ENCODE data around the gene CLEC7A.
A peak's percentile ranks its signal among the peaks of the same experiment; 100 is the strongest.

The CLEC7A gene

DNA sequence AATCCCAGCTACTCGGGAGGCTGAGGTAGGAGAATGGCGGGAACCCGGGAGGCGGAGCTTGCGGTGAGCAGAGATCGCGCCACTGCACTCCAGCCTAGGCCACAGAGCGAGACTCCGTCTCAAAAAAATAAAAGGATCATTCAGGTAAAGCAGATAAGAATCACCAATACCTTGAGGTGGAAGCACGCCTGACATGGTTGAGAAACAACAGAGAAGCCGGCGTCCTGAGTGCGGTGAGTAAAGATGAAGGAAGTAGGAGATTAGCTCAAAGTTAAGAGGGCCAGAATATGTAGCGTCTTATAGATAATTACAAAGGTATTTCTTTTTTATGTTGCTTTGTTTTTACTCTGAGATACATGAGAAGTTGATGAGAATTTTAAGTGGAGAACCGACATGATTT, 14.7 kb downstream of the CLEC7A start:
- no peaks in the 10 kb centered on the region for H3K27me3 ChIP-seq (ENCODE audit: control insufficient read depth in 1 of 2, insufficient read depth in 2 of 2, low read length in 2 of 2)

DNA sequence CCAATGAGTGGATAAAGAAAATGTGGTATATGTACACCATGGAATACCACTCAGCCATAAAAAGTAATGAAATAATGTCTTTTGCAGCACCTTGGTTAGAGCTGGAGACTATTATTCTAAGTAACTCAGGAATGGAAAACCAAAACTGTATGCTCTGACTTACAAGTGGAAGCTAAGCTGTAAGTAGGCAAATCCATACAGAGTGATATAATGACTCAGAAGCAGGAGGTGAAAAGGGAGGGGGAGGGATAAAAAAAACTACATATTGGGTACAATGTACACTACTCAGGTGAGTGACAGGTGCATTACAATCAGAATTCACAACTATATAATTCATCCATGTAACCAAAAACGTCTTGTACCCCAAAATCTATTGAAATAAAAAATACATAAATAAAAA, 16.1 kb downstream of the CLEC7A start:
- H3K4me3 ChIP-seq (ENCODE audit: low read length in 2 of 2): no peak overlapping the region
- H3K36me3 ChIP-seq (ENCODE audit: control insufficient read depth in 2 of 2, insufficient read depth in 2 of 2, low read length in 2 of 2): no peaks in the 10 kb centered on the region
- no peak overlapping the region for H3K27ac ChIP-seq (ENCODE audit: low read length)
- no peaks in the 10 kb centered on the region for H3K4me1 ChIP-seq (ENCODE audit: control insufficient read depth, insufficient read depth, low read length)
- no peaks in the 10 kb centered on the region for H3K27me3 ChIP-seq (ENCODE audit: control insufficient read depth in 1 of 2, insufficient read depth in 2 of 2, low read length in 2 of 2)
- no peak overlapping the region for H3K9ac ChIP-seq (ENCODE audit: low read length in 2 of 2)
- no peaks in the 10 kb centered on the region for H3K9me3 ChIP-seq (ENCODE audit: control insufficient read depth in 2 of 2, low read length in 2 of 2)

More for the DNA sequence above, 14.7 kb downstream of the CLEC7A start:
- Histone ChIP-seq H3K9ac (ENCODE audit: low read length in 2 of 2) (no peak overlapping the region), H3K36me3 (ENCODE audit: control insufficient read depth in 2 of 2, insufficient read depth in 2 of 2, low read length in 2 of 2) (no peaks in the 10 kb centered on the region), H3K4me3 (ENCODE audit: low read length in 2 of 2) (no peak overlapping the region), H3K27ac (ENCODE audit: low read length) (no peak overlapping the region), H3K4me1 (ENCODE audit: control insufficient read depth, insufficient read depth, low read length) (no peaks in the 10 kb centered on the region), H3K9me3 (ENCODE audit: control insufficient read depth in 2 of 2, low read length in 2 of 2) (no peaks in the 10 kb centered on the region)

DNA sequence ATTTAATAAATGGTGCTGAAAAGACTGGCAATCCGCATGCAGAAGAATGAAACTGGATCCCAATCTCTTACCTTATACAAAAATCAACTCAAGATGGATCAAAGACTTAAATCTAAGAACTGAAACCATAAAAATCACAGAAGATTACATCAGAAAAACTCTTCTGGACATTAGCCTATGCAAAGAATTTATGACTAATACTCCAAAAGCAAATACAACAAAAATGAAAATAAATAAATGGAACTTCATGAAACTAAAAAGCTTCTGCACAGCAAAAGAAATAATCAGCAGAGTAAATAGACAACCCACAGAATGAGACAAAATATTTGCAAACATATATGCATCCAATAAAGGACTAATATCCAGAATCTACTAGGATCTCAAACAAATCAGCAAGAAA, 16.9 kb downstream of the CLEC7A start:
- Histone ChIP-seq H3K27me3 (ENCODE audit: control insufficient read depth in 1 of 2, insufficient read depth in 2 of 2, low read length in 2 of 2) (no peaks in the 10 kb centered on the region), H3K27ac (ENCODE audit: low read length) (no peak overlapping the region), H3K9me3 (ENCODE audit: control insufficient read depth in 2 of 2, low read length in 2 of 2) (no peaks in the 10 kb centered on the region)

DNA sequence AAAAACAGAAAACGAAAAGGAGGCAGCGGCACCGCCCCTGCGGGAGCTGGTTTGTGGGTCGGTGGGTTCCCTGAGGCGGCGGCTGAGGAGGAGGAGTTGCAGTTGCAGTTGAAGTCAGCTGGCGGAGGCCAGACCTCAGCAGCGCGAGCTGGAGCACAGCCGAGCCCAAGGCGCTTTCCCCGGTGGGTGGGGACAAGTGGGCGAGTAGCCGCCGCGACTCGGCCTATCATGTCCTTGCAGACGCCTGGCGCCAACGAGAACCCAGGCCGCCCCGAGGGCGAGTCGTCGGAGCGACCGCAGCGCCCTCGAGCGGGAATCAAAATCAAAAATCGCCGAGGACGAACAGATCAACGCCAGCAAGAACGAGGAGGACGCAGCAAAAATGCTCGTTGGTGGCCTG, 18.5 kb downstream of the CLEC7A start:
- Histone ChIP-seq H3K27ac (ENCODE audit: low read length) (no peak overlapping the region), H3K36me3 (ENCODE audit: control insufficient read depth in 2 of 2, insufficient read depth in 2 of 2, low read length in 2 of 2) (no peaks in the 10 kb centered on the region), H3K4me3 (ENCODE audit: low read length in 2 of 2) (no peak overlapping the region), H3K9ac (ENCODE audit: low read length in 2 of 2) (no peak overlapping the region), H3K9me3 (ENCODE audit: control insufficient read depth in 2 of 2, low read length in 2 of 2) (no peaks in the 10 kb centered on the region), H3K27me3 (ENCODE audit: control insufficient read depth in 1 of 2, insufficient read depth in 2 of 2, low read length in 2 of 2) (no peaks in the 10 kb centered on the region), H3K4me1 (ENCODE audit: control insufficient read depth, insufficient read depth, low read length) (no peaks in the 10 kb centered on the region)

More for the DNA sequence above, 16.9 kb downstream of the CLEC7A start:
- H3K4me1 ChIP-seq (ENCODE audit: control insufficient read depth, insufficient read depth, low read length): no peaks in the 10 kb centered on the region
- no peak overlapping the region for H3K4me3 ChIP-seq (ENCODE audit: low read length in 2 of 2)
- H3K9ac ChIP-seq (ENCODE audit: low read length in 2 of 2): no peak overlapping the region
- H3K36me3 ChIP-seq (ENCODE audit: control insufficient read depth in 2 of 2, insufficient read depth in 2 of 2, low read length in 2 of 2): no peaks in the 10 kb centered on the region

DNA sequence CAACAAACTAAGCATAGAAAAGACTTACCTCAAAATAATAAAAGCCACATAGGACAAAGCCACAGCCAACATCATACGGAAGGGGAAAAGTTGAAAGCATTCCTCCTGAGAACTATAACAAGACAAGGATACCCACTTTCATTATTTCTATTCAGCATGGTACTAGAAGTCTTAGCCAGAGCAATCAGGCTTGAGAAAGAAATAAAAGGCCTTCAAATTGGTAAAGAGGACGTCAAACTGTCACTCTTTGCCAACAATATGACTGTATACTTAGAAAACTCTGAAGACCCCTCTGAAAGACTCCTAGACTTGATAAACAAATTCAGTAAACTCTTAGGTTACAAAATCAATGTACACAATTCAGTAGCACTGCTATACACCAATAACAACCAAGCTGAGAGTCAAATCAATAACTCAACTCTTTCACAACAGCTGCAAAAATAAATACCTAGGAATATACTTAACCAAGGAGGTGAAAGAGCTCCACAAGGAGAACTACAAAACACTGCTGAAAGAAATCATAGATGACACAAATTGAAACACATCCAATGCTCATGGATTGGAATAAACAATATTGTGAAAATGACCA, 19.6 kb downstream of the CLEC7A start:
- Histone ChIP-seq H3K27me3 (ENCODE audit: control insufficient read depth in 1 of 2, insufficient read depth in 2 of 2, low read length in 2 of 2) (no peaks in the 10 kb centered on the region), H3K9me3 (ENCODE audit: control insufficient read depth in 2 of 2, low read length in 2 of 2) (no peaks in the 10 kb centered on the region), H3K27ac (ENCODE audit: low read length) (no peak overlapping the region), H3K4me1 (ENCODE audit: control insufficient read depth, insufficient read depth, low read length) (no peaks in the 10 kb centered on the region), H3K9ac (ENCODE audit: low read length in 2 of 2) (no peak overlapping the region), H3K4me3 (ENCODE audit: low read length in 2 of 2) (no peak overlapping the region), H3K36me3 (ENCODE audit: control insufficient read depth in 2 of 2, insufficient read depth in 2 of 2, low read length in 2 of 2) (no peaks in the 10 kb centered on the region)

DNA sequence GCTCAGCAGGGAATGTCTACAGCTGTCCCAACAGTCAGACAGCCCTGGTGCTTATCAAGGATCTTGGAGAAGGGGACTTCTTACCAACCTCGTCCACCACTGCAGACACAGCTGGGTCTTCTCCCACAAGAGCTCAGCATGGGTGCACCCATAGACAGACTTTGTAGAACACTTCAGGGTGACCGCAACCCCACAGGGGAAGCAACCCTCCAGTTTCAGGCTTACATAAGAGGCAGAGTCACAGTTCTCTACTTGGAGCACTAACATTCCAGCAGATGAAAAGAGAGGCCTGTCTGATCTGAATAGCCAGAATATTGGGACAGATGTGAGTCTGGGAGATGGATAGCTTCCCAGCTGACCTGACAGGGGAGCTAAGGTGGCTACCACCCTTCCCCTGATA, 27.7 kb downstream of the CLEC7A start:
- H3K4me1 ChIP-seq (ENCODE audit: control insufficient read depth, insufficient read depth, low read length): peaks cover 22% of the 10 kb centered on the region
- no peaks in the 10 kb centered on the region for H3K27me3 ChIP-seq (ENCODE audit: control insufficient read depth in 1 of 2, insufficient read depth in 2 of 2, low read length in 2 of 2)
- no peaks in the 10 kb centered on the region for H3K36me3 ChIP-seq (ENCODE audit: control insufficient read depth in 2 of 2, insufficient read depth in 2 of 2, low read length in 2 of 2)
- no peak overlapping the region for H3K9ac ChIP-seq (ENCODE audit: low read length in 2 of 2)
- no peak overlapping the region for H3K4me3 ChIP-seq (ENCODE audit: low read length in 2 of 2)
- no peak overlapping the region for H3K27ac ChIP-seq (ENCODE audit: low read length)
- H3K9me3 ChIP-seq (ENCODE audit: control insufficient read depth in 2 of 2, low read length in 2 of 2): no peaks in the 10 kb centered on the region

DNA sequence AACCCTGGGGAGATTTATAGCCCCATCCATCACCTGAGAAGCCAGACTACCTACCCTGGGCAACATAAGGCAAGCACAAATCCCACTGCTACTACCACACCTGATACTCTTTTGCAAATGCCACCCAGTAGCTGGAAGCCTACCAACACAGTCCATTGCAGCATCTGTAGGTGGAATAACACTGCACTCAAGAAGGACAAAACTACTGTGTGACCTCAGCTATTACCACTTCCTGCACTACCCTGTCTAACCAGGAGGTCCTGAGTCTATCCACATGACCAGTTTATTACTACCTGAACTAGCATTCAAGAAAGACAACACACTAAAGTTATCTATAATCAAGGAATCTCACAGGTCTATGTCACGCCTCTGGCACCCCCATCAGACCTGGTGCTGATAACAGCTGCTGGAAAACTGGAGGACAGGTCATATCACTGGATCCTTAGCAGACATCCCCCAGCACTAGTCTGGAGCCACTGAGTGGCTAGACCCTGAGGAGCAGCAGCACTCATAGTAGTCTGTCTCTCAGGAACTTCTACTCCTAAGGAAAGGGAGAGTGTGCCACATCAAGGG, 28.3 kb downstream of the CLEC7A start:
- Histone ChIP-seq H3K4me3 (ENCODE audit: low read length in 2 of 2) (peak overlapping the region in 1 of 2 donors; percentile 57), H3K4me1 (ENCODE audit: control insufficient read depth, insufficient read depth, low read length) (peaks cover 22% of the 10 kb centered on the region), H3K9ac (ENCODE audit: low read length in 2 of 2) (no peak overlapping the region), H3K36me3 (ENCODE audit: control insufficient read depth in 2 of 2, insufficient read depth in 2 of 2, low read length in 2 of 2) (no peaks in the 10 kb centered on the region), H3K27ac (ENCODE audit: low read length) (peak overlapping the region; percentile 67), H3K9me3 (ENCODE audit: control insufficient read depth in 2 of 2, low read length in 2 of 2) (no peaks in the 10 kb centered on the region), H3K27me3 (ENCODE audit: control insufficient read depth in 1 of 2, insufficient read depth in 2 of 2, low read length in 2 of 2) (no peaks in the 10 kb centered on the region)

DNA sequence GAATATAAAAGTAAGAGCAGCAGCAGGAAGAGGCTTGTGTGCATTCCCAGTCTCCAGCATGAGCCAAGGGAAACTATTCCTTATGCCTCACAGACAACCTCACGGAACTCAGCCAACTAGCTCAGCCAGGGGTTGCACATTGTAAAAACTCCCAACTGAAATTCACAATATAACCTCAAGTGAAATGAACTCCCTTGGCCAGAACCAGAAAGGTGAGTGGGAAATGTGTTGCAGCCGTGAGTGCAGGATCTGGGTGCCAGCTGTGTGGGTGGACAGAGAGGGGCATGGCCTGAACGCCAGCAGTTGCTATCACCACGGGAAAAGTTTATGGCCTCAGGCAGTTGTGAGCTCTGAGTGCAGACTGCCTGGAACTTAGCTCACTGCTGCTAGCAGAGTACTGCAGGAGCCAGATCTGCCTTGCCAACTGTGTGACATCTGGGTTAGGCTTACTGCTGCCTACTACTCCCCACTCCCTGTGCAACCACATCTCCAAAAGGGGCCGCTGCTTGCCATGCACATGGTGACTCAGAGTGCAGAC, 28.9 kb downstream of the CLEC7A start:
- Histone ChIP-seq H3K4me1 (ENCODE audit: control insufficient read depth, insufficient read depth, low read length) (peaks cover 22% of the 10 kb centered on the region), H3K9ac (ENCODE audit: low read length in 2 of 2) (peak overlapping the region in 1 of 2 donors; percentile 7), H3K9me3 (ENCODE audit: control insufficient read depth in 2 of 2, low read length in 2 of 2) (no peaks in the 10 kb centered on the region), H3K27ac (ENCODE audit: low read length) (peak overlapping the region; percentile 67), H3K4me3 (ENCODE audit: low read length in 2 of 2) (peak overlapping the region in 1 of 2 donors; percentile 57), H3K27me3 (ENCODE audit: control insufficient read depth in 1 of 2, insufficient read depth in 2 of 2, low read length in 2 of 2) (no peaks in the 10 kb centered on the region), H3K36me3 (ENCODE audit: control insufficient read depth in 2 of 2, insufficient read depth in 2 of 2, low read length in 2 of 2) (no peaks in the 10 kb centered on the region)

DNA sequence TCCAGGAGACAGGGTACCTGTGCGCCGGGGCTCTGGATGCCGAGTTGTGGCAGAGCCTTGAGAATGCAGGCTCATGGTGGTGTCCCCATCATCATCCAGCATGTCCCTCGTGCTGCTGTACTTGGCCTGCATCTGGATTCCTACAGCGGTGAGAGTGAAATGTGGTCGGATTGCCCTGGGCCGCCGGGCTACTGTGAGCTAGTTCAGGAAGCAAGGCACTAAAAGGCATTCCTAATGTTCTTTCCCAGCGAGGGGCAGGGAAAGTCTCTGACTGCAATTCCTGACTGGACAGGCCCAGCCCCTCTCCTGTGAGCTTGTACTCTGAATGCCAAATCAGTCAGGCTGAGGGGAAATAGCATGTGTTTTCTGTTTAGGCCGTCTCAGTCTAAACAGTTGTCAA, 31.2 kb downstream of the CLEC7A start, which contains the start of gene CLEC1A:
Gene CLEC1A (minus strand): TSS at position 195 of the 400 bp plus-strand sequence. CDS start 63 bp downstream, at position 132.
- H3K4me1 ChIP-seq (ENCODE audit: control insufficient read depth, insufficient read depth, low read length): peaks cover 22% of the 10 kb centered on the region
- peak within 1 kb of the TSS in 1 of 2 donors; percentile 36 for H3K4me3 ChIP-seq (ENCODE audit: low read length in 2 of 2)
- no peaks in the 10 kb centered on the region for H3K27me3 ChIP-seq (ENCODE audit: control insufficient read depth in 1 of 2, insufficient read depth in 2 of 2, low read length in 2 of 2)
- H3K36me3 ChIP-seq (ENCODE audit: control insufficient read depth in 2 of 2, insufficient read depth in 2 of 2, low read length in 2 of 2): no peaks in the 10 kb centered on the region
- H3K9ac ChIP-seq (ENCODE audit: low read length in 2 of 2): peak within 1 kb of the TSS in 1 of 2 donors; percentile 56
- peak within 1 kb of the TSS; percentile 61 for H3K27ac ChIP-seq (ENCODE audit: low read length)
- H3K9me3 ChIP-seq (ENCODE audit: control insufficient read depth in 2 of 2, low read length in 2 of 2): no peaks in the 10 kb centered on the region

DNA sequence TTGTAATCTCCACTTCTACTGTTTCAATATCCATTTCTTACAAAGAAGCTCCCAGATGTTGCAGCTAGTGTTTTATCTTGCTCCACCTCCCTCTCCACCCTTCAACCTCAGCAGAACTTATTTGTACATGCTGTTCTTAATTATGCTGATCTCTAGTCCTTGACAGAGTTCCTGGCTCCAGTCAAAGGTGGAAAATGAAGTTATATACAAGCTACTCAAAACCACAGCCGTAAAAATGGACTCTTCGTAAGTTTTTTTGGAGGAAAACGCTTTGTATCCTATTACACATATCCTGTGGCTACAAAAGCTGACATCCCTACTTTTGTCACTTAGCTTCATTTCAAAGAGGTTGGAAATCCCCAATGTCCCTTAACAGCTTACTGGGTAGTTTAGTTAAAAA, 32.5 kb downstream of the CLEC7A start:
- H3K4me3 ChIP-seq (ENCODE audit: low read length in 2 of 2): no peak overlapping the region

DNA sequence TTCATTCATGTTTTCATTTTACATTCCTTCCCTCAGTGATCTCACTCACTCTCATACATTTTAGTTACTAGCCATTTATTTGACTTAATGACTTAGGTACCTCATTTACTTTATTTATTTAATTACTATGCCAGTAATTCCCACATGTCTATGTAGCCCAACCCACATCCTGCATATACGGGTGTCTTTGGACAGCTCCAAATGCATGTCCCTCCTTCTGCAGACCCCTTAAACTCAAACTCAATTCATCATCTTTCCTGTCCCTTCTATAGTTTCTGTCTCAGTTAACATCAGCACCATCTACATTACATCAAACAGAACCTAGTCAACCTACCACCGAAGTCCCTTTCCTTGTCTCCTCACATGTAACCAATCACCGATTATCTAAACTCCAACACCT, 34.0 kb downstream of the CLEC7A start:
- peaks cover 10% of the 10 kb centered on the region for H3K4me1 ChIP-seq (ENCODE audit: control insufficient read depth, insufficient read depth, low read length)
- H3K4me3 ChIP-seq (ENCODE audit: low read length in 2 of 2): no peak overlapping the region
- H3K27me3 ChIP-seq (ENCODE audit: control insufficient read depth in 1 of 2, insufficient read depth in 2 of 2, low read length in 2 of 2): no peaks in the 10 kb centered on the region
- no peak overlapping the region for H3K27ac ChIP-seq (ENCODE audit: low read length)
- H3K36me3 ChIP-seq (ENCODE audit: control insufficient read depth in 2 of 2, insufficient read depth in 2 of 2, low read length in 2 of 2): no peaks in the 10 kb centered on the region
- no peak overlapping the region for H3K9ac ChIP-seq (ENCODE audit: low read length in 2 of 2)
- no peaks in the 10 kb centered on the region for H3K9me3 ChIP-seq (ENCODE audit: control insufficient read depth in 2 of 2, low read length in 2 of 2)

More for the DNA sequence above, 32.5 kb downstream of the CLEC7A start:
- peaks cover 22% of the 10 kb centered on the region for H3K4me1 ChIP-seq (ENCODE audit: control insufficient read depth, insufficient read depth, low read length)
- no peak overlapping the region for H3K9ac ChIP-seq (ENCODE audit: low read length in 2 of 2)
- no peaks in the 10 kb centered on the region for H3K9me3 ChIP-seq (ENCODE audit: control insufficient read depth in 2 of 2, low read length in 2 of 2)
- H3K27ac ChIP-seq (ENCODE audit: low read length): no peak overlapping the region
- H3K27me3 ChIP-seq (ENCODE audit: control insufficient read depth in 1 of 2, insufficient read depth in 2 of 2, low read length in 2 of 2): no peaks in the 10 kb centered on the region
- H3K36me3 ChIP-seq (ENCODE audit: control insufficient read depth in 2 of 2, insufficient read depth in 2 of 2, low read length in 2 of 2): no peaks in the 10 kb centered on the region
